ENCODE results near the gene AMPH.
"Not testable (repeated sequence)": the region's sequence is repeated elsewhere in the genome, so short reads cannot be mapped to it uniquely, and the experiment has no call there.

Gene AMPH

DNA sequence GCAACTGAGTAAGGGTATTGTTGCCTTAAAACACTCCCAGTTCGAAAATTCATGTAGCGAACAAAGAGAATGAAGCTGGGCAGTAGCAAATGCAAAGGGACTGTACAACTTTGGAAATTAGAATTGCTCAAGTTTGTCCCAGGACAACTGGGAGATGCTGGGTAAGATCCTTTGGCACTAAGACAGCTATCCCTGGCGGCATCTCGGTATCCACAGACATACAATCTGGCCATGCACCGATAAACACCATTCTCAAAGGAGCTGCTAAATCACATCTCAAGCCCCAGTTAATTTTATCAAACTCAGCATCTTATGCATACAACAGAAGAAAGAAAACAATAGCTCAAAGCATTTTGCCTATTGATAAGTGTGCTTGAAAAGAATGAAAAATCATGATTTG is 177.3 kb downstream of the AMPH start:
- no peak for DNase-seq

DNA sequence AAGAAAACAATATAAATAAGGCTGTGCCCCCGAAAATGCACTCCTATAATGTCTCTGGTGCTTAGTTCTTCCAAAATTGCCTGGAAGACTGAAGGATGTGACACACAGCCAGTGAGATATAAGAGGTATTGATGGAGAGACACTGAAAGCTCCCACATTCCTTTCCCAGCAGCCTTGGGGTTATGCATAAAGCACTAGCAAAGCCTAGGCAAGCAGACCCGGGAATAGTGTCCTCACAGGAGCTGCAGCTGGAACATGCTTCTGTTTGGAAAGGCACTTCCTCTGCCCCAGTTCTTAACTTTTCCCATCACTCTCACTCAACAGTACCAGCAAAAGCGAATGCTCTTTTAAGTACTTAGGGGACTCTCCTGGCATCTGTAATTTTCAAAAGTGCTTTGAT is 178.0 kb downstream of the AMPH start:
- no peak for DNase-seq

DNA sequence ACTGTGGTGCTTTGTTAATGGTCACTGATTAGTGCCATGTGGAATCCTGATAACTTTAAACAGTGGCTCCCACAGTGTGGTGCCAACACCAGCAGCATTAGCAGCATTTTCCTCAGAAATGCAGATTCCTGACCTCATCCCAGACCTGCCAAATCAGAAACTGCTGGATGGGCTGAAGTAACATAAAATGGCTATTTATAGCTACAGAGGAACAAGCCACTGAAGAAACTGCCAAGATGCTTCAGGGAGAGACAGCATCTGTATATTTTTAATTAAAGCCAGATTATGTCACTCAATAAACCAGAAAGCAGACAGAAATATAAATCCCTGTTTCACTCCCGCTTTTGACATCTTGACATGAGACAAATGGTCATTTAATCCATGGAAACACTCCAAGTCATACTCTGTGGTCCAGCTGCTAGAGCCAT is 178.5 kb downstream of the AMPH start:
- DNase-seq: no peak

GRCh38 chr7:38451840-38452239 is 179.3 kb downstream of the AMPH start:
- DNase-seq: no peak

- no peak for DNase-seq
Observed at GRCh38 chr7:38448584-38449234, 182.5 kb downstream of the AMPH start.

DNA sequence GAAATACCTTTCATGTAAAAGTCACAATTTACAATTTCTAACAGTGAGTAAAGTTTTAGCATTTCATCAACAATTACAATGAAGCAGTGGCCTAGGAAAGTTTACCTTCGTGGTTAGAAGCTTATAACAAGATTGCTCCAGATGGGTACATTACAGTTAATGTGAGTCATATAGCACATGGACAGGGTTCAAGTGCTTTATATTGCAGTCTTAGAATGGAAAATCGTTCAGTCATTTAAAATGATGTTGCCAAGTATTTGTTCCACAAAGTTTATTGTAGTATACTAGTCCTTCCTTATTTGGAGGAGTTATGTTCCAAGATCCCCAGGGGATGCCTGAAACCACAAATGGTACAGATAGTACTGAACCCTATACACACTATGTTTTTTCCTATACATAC is 183.1 kb downstream of the AMPH start:
- DNase-seq: no peak

DNA sequence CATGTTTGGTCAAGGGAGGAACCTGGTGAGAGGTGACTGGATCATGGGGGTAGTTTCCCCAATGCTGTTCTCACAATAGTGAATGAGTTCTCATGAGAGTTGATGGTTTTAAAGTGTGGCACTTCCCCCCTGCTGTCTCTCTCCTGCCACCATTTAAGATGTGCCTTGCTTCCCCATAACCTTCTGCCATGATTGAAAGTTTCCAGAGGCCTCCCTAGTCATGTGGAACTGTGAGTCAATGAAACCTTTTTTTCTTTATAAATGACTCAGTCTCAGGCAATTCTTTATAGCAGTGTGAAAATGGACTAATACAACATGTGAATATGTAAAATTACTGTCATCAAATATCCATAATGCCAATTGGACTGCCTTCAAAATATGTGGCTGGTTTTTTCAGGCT is 192.2 kb downstream of the AMPH start:
- DNase-seq: no peak

GRCh38 chr7:38432671-38433070 is 198.5 kb downstream of the AMPH start:
- no peak for DNase-seq

DNA sequence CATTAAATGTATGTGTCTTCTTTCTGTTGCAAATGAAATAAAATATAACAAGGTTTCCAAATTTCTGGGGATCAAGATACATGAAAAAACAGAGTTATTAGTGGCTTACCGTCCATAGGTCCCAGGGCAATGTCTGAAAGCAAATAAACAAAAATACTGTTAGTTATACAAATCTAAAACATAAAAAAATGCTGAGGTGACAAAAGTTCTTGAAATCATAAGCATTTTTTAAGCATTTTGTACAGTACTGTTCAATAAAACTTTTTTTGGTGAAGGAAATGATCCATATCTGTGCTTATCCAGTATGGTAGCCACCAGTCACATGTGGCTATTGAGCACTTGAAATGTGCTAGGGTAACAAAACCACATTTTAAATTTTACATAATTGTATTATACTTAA is 199.1 kb downstream of the AMPH start:
- DNase-seq: no peak

DNA sequence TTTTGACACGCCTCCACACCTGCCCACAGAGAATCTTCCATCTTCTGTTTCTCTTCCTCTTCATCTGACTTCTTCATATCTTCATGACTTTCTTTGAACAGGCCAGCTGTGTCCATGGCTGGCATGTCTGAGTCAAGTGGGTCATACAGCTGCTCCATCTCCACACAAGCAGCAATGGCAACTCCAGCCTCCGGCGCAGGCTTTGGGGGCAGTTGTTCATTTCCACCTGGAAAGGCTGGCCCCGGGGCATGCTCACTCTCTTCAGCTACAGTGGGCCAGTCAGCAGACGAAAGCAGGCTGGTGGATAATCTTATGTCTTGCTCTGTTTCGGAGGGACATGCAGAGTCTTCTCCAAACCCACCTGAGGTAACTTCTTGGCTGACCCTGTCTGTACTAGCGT is 202.1 kb downstream of the AMPH start:
- no peak for DNase-seq

GRCh38 chr7:38428041-38428440 is 203.1 kb downstream of the AMPH start:
- DNase-seq: no peak

GRCh38 chr7:38427279-38427955 is 203.8 kb downstream of the AMPH start:
- no peak for DNase-seq

- no peak for DNase-seq
Observed at GRCh38 chr7:38425509-38425908, 205.7 kb downstream of the AMPH start.

GRCh38 chr7:38424750-38425463 is 206.3 kb downstream of the AMPH start:
- DNase-seq: no peak

DNA sequence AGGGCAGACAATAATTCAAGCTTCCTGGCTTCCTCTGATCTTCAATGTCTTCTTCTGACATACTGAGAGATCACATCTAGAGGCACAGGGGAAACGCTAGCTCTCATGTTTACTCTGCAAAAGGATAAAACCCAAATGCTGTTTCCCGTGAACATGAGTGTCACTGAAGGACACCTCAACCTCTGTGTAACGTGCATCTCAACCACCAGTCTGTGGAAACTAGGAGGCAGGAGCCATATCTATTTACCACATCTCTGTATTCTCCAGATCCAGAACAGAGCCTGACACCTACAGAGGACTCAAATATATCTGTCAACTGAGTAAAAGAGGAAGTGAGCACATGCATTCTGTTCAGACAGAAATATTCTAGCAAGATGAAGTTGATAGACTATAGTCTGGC is 217.4 kb downstream of the AMPH start:
- DNase-seq: no peak

GRCh38 chr7:38411404-38411803 is 219.8 kb downstream of the AMPH start:
- DNase-seq: peak; percentile 13

GRCh38 chr7:38410056-38410455 is 221.1 kb downstream of the AMPH start:
- no peak for DNase-seq

DNA sequence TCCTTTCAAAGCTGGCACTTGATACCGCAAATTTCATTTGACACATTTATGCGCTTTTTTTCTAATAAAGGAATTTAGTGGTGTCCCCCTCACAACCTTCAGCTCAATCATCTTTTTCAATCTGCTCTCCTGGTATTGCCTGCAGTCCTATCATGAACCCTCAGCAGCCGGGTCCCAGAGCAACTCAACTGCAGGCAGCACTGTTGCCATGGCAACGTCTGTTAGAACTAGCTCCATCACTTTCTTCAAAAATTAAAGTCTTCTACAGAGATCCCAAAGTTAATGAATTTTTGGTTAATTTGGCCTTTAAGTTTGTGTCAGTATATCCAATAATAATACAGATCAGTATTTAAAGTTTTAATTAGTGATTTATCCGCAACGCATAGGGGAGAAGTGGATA is 221.6 kb downstream of the AMPH start:
- no peak for DNase-seq

GRCh38 chr7:38398725-38399321 is 232.3 kb downstream of the AMPH start:
- no peak for DNase-seq

- DNase-seq: no peak
Observed at GRCh38 chr7:38396852-38397251, 234.3 kb downstream of the AMPH start.

DNA sequence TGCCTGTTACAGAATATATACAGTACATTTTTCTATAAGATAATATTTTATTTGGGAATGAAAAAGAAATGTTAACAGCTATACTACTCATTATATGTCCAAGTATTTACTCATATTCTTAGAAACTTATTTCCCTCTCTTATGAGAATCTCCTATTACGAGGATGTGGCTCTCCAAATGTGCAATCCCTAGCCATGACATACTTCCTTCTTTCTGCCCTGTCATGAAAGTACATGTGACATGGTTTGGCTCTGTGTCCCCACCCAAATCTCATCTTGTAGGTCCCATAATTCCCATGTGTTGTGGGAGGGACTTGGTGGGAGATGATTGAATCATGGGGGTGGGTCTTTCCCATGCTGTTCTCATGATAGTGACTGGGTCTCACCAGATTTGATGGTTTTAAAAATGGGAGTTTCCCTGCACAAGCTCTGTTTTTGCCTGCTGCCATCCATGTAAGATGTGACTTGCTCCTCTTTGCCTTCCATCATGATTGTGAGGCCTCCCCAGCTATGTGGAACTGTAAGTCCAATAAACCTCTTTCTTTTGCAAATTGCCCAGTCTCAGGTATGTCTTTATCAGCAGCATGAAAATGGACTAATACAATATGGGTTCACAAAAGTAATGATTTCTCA is 235.1 kb downstream of the AMPH start:
- DNase-seq: not testable (repeated sequence)

DNA sequence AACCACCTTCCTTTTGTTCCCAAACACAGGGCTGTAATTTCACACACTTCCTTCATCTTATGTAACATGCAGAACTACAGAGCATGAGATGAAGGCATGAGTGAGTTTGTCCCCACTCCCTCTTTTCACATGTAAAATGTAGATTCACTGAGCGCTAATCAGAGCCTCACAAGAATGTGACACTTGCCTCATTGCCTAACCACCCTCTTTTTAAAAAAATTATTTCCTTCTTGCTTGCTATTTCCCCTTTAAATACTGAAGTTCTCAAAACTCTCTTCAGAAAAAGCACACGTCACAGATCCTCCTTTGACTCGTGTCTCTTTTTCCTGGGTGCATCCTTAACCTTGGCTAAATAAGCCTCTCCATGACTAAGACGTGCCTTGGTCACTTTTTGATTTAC is 236.5 kb downstream of the AMPH start:
- DNase-seq: no peak

DNA sequence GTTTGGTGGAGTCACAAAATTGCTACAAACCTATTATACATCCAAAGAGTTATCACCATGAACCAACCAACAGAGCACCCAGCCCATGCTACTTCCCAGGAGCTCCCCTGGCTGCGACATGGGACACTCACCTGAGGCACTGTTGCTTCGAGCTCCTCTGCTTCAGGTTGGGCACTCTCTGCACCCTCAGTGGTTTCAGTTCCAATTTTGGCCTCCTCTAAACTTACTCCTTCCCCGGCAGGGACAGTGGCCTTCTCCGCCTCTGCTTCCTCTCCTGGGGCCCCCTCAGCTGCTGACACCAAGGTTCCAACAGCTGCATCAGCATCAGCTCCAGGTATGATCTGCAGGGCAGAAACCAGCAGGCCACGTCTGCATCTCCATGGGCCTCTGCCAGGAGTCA is 237.3 kb downstream of the AMPH start:
- no peak for DNase-seq
